ENCODE data around the gene SOX6. TPM values are rescaled to one million over a fixed set of nuclear protein-coding genes. Genes with fewer than 3 reads are reported as not detected.

SOX6 gene
- polyA plus RNA-seq, 1 donor from 2014 or later: 2.2 TPM

GRCh38 chr11:16239141-16240105, 116.9 kb downstream of the SOX6 start:
- no peak overlapping the region for H3K27ac ChIP-seq (ENCODE audit: low read length)
- TF ChIP-seq RAD21 (conservative IDR thresholded peaks at IDR 0.05) (no peak), POLR2AphosphoS5 (IDR thresholded peaks at IDR 0.05) (no peak), EZH2 (IDR thresholded peaks at IDR 0.05; ENCODE audit: borderline replicate concordance, insufficient read depth, low read length, poor library complexity, severe bottlenecking) (no peak)
- TF ChIP-seq, protein P1, sequence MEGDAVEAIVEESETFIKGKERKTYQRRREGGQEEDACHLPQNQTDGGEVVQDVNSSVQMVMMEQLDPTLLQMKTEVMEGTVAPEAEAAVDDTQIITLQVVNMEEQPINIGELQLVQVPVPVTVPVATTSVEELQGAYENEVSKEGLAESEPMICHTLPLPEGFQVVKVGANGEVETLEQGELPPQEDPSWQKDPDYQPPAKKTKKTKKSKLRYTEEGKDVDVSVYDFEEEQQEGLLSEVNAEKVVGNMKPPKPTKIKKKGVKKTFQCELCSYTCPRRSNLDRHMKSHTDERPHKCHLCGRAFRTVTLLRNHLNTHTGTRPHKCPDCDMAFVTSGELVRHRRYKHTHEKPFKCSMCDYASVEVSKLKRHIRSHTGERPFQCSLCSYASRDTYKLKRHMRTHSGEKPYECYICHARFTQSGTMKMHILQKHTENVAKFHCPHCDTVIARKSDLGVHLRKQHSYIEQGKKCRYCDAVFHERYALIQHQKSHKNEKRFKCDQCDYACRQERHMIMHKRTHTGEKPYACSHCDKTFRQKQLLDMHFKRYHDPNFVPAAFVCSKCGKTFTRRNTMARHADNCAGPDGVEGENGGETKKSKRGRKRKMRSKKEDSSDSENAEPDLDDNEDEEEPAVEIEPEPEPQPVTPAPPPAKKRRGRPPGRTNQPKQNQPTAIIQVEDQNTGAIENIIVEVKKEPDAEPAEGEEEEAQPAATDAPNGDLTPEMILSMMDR (IDR thresholded peaks at IDR 0.05; ENCODE audit: poor library complexity, severe bottlenecking): no peak
- H3K4me3 ChIP-seq (ENCODE audit: low read length): no peak overlapping the region
- no peaks in the 10 kb centered on the region for H3K27me3 ChIP-seq (ENCODE audit: insufficient read depth, low read depth, low read length)
- no peaks in the 10 kb centered on the region for H3K9me3 ChIP-seq (ENCODE audit: low read length)
- H4K20me1 ChIP-seq (ENCODE audit: insufficient read depth): no peaks in the 10 kb centered on the region
- H2AFZ ChIP-seq (ENCODE audit: low read depth, low read length): no peak overlapping the region
- no peaks in the 10 kb centered on the region for H3F3A ChIP-seq (ENCODE audit: insufficient read depth, low read length, poor library complexity, severe bottlenecking)
- H3K9ac ChIP-seq (ENCODE audit: low read length): no peak overlapping the region
- no peaks in the 10 kb centered on the region for H3K9me2 ChIP-seq (ENCODE audit: insufficient read depth, low read length)
- H3K4me2 ChIP-seq (ENCODE audit: low read length): no peak overlapping the region
- no peaks in the 10 kb centered on the region for H3K36me3 ChIP-seq (ENCODE audit: insufficient read depth, low read length)
- no peaks in the 10 kb centered on the region for H3K79me2 ChIP-seq (replicated peaks; ENCODE audit: insufficient read depth, low read length)

DNA sequence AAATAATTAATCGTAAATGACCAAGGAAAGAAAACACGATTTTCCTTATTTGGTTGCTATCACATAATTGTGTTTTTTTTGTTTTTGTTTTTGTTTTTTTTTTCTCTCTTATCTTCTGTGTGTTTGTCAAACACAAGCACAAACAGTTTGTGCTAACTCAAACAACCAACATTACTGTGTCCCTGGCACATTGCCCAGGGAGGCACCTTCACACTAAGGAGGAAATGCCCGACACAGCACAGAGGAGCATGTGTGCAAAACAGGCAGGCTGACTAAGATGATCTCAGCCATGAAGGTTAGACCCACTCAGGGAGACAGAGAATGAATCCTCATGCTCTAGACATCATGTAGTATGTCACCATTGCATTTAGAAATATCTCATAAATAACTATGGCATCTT, 130.1 kb downstream of the SOX6 start:
- Histone ChIP-seq H3K4me3 (ENCODE audit: low read length) (no peak overlapping the region), H3K9ac (ENCODE audit: low read length) (no peak overlapping the region), H3K4me2 (ENCODE audit: low read length) (no peak overlapping the region), H4K20me1 (ENCODE audit: insufficient read depth) (no peaks in the 10 kb centered on the region), H3F3A (ENCODE audit: insufficient read depth, low read length, poor library complexity, severe bottlenecking) (no peaks in the 10 kb centered on the region), H3K36me3 (ENCODE audit: insufficient read depth, low read length) (no peaks in the 10 kb centered on the region), H3K79me2 (replicated peaks; ENCODE audit: insufficient read depth, low read length) (no peaks in the 10 kb centered on the region), H2AFZ (ENCODE audit: low read depth, low read length) (no peak overlapping the region), H3K9me2 (ENCODE audit: insufficient read depth, low read length) (no peaks in the 10 kb centered on the region), H3K27ac (ENCODE audit: low read length) (no peak overlapping the region), H3K9me3 (ENCODE audit: low read length) (no peaks in the 10 kb centered on the region), H3K27me3 (ENCODE audit: insufficient read depth, low read depth, low read length) (no peaks in the 10 kb centered on the region)
- TF ChIP-seq TAF1 (IDR thresholded peaks at IDR 0.05; ENCODE audit: low read depth) (no peak), MXI1 (conservative IDR thresholded peaks at IDR 0.05; ENCODE audit: poor library complexity, severe bottlenecking) (no peak), EZH2 (IDR thresholded peaks at IDR 0.05; ENCODE audit: borderline replicate concordance, insufficient read depth, low read length, poor library complexity, severe bottlenecking) (no peak), EP300 (conservative IDR thresholded peaks at IDR 0.05; ENCODE audit: poor library complexity, severe bottlenecking) (no peak), POLR2AphosphoS5 (IDR thresholded peaks at IDR 0.05) (no peak), SMC3 (conservative IDR thresholded peaks at IDR 0.05; ENCODE audit: poor library complexity) (no peak), RAD21 (conservative IDR thresholded peaks at IDR 0.05) (no peak), REST (IDR thresholded peaks at IDR 0.05; ENCODE audit: borderline replicate concordance) (no peak)
- TF ChIP-seq, protein P1 (IDR thresholded peaks at IDR 0.05; ENCODE audit: poor library complexity, severe bottlenecking): no peak
